ENCODE measurements around the gene USP11. TPM values are rescaled to one million over a fixed set of nuclear protein-coding genes. Genes with fewer than 3 reads are reported as not detected.
"Not testable (repeated sequence)": the region's sequence is repeated elsewhere in the genome, so short reads cannot be mapped to it uniquely, and the experiment has no call there.

USP11 gene
- total and polyA plus RNA-seq, 8 donors: 36.2 to 126 (median 113) TPM

DNA sequence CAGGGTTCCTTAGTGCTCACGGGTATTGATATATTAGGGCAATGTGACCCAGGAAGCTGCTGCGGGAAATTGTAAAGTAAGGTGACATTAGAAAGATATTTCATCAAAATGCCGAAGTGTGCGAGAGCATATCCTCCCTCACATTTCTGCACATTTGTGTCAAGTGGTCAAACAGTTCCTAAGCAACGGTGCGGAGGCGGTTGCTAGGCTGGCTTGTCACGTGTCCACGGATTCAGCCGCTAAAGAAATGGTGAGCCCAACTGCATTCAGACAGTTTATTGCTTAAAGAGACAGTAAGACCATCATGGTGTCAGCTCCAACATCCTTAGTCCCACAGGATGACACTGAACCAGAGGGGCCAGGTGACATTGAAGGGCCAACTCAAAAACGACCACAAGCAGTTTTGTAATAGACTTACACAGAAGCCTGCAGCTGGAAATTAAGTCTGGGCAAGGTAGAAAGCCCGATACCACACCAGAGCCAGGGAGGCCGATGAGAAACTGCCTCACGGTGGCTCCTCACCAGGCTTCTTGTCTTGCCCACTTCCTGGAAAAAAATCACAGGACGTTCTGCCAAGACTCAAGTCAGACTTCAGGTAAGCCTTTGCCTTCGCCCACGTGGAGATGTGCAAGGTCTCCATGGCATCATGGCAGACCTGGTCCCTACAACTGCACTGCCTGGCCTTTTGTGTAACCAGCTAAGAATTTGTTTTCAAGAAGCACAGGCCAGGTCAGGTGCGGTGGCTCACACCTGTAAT, 50.4 kb downstream of the USP11 start:
- ATAC-seq: peak; percentile 43
- Histone ChIP-seq H3K4me1 (no peaks in the 10 kb centered on the region), H3K9me3 (no peaks in the 10 kb centered on the region), H3K27me3 (no peaks in the 10 kb centered on the region), H3K27ac (no peak overlapping the region), H3K36me3 (no peaks in the 10 kb centered on the region), H3K4me3 (no peak overlapping the region)
- TF ChIP-seq CTCF (IDR thresholded peaks at IDR 0.05): no peak
- intact Hi-C loops (cut with DNase I): no loop called here
- DNase-seq: peak in 2 of 4 donors; percentile 11 to 28

DNA sequence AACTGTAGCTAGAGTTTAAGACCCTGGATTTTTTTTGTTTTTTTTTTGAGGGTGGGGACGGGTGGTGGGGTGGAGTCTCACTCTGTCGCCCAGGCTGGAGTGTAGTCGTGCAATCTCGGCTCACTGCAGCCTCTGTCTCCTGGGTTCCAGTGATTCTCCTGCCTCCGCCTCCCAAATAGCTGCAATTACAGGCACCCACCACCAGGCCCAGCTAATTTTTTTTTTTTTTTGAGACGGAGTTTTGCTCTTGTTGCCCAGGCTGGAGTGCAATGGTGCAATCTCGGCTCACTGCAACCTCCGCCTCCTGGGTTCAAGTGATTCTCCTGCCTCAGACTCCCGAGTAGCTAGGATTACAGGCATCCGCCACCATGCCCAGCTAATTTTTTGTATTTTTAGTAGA, 51.8 kb downstream of the USP11 start:
- intact Hi-C loops (cut with DNase I); ATAC-seq; H3K4me1 ChIP-seq; DNase-seq; H3K27ac ChIP-seq; H3K27me3 ChIP-seq; H3K36me3 ChIP-seq; H3K9me3 ChIP-seq; H3K4me3 ChIP-seq: not testable (repeated sequence)

- Histone ChIP-seq H3K36me3 (no peaks in the 10 kb centered on the region), H3K4me3 (no peak overlapping the region), H3K27ac (no peak overlapping the region), H3K27me3 (no peaks in the 10 kb centered on the region), H3K4me1 (no peaks in the 10 kb centered on the region), H3K9me3 (no peaks in the 10 kb centered on the region)
- TF ChIP-seq CTCF (IDR thresholded peaks at IDR 0.05): no peak
- intact Hi-C loops (cut with DNase I): no loop called here
- no peak for DNase-seq
- no peak for ATAC-seq
Observed at GRCh38 chrX:47285836-47286320, 53.1 kb downstream of the USP11 start.

DNA sequence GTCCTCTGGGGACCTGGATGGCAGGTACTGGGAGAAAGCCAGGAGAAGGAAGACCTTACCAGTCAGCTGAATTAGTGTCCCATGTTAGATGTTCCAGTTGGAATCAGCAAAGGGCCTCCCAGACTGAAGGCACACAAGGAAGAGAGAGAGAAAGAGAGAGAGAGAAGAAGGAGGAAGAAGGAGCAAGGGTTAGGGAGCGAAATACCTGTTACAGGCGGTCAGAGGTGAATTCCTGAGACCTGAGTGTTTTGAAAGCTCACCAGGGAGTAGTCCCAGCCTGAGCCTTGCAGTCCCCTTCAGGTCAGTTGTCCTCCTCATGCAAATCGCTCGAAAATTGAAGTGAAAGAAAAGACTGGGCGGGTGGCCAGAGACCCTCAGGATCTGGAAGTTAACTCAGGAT, 60.3 kb downstream of the USP11 start:
- Histone ChIP-seq H3K36me3 (no peaks in the 10 kb centered on the region), H3K9me3 (no peaks in the 10 kb centered on the region), H3K27ac (no peak overlapping the region), H3K4me3 (no peak overlapping the region), H3K27me3 (no peaks in the 10 kb centered on the region), H3K4me1 (no peaks in the 10 kb centered on the region)
- DNase-seq (no peak), ATAC-seq (no peak)
- no peak for TF ChIP-seq CTCF (IDR thresholded peaks at IDR 0.05)
- intact Hi-C loops (cut with DNase I): no loop called here

GRCh38 chrX:47296766-47297365, 64.1 kb downstream of the USP11 start:
- Histone ChIP-seq H3K9me3 (no peaks in the 10 kb centered on the region), H3K27me3 (no peaks in the 10 kb centered on the region), H3K36me3 (no peaks in the 10 kb centered on the region), H3K4me3 (no peak overlapping the region), H3K27ac (no peak overlapping the region), H3K4me1 (no peaks in the 10 kb centered on the region)
- no peak for DNase-seq
- intact Hi-C loops (cut with DNase I): no loop called here
- ATAC-seq: no peak
- TF ChIP-seq CTCF (IDR thresholded peaks at IDR 0.05): no peak
